Measurements from ENCODE around the gene POLR2A. TPM values are rescaled to one million over a fixed set of nuclear protein-coding genes. Genes with fewer than 3 reads are reported as not detected.

POLR2A gene
- total RNA-seq, 4 donors from 2014 or later = 41.0 to 55.3 (median 47.3) TPM

- H3K9me3 ChIP-seq = no peaks in the 10 kb centered on the region
- TF ChIP-seq POLR2AphosphoS5 (IDR thresholded peaks at IDR 0.05) (no peak), POLR2A (IDR thresholded peaks at IDR 0.05) (no peak), EP300 (IDR thresholded peaks at IDR 0.05) (no peak), CTCF (IDR thresholded peaks at IDR 0.05) (no peak)
- no peak overlapping the region for H3K4me3 ChIP-seq
- peaks cover 0 to 72% of the 10 kb centered on the region in 2 donors for H3K36me3 ChIP-seq
- WGBS, 2 donors (ENCODE audit: low coverage in 1 of 2) = 60 to 79% methylated on average over 1 to 2 of the region's 14 CpGs
- H3K4me1 ChIP-seq = peaks cover 0 to 21% (median 0%) of the 10 kb centered on the region in 3 donors
- no peak for ATAC-seq
- no peak overlapping the region for H3K27ac ChIP-seq
- no peaks in the 10 kb centered on the region for H3K27me3 ChIP-seq
These were observed 13.5 kb downstream of the POLR2A start for GRCh38 chr17:7497636-7498035.

DNA sequence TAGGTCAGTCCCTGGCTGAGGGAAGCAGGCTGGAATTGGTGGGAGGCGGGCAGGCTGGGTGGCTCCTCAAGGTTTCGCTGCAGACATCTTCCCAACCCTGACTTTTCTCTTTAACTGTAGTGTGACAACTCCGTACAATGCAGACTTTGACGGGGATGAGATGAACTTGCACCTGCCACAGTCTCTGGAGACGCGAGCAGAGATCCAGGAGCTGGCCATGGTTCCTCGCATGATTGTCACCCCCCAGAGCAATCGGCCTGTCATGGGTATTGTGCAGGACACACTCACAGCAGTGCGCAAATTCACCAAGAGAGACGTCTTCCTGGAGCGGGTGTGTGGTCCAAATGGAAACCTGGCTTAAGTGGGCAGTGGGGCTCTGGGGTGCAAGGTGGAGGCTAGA is 15.0 kb downstream of the POLR2A start:
- H3K4me3 ChIP-seq = no peak overlapping the region
- H3K36me3 ChIP-seq = peaks cover 0 to 87% of the 10 kb centered on the region in 2 donors
- no peak overlapping the region for H3K27ac ChIP-seq
- ATAC-seq = no peak
- TF ChIP-seq POLR2A (IDR thresholded peaks at IDR 0.05) (no peak), POLR2AphosphoS5 (IDR thresholded peaks at IDR 0.05) (no peak), CTCF (IDR thresholded peaks at IDR 0.05) (no peak), EP300 (IDR thresholded peaks at IDR 0.05) (no peak)
- H3K4me1 ChIP-seq = peaks cover 0 to 11% (median 0%) of the 10 kb centered on the region in 3 donors
- no peaks in the 10 kb centered on the region for H3K27me3 ChIP-seq
- H3K9me3 ChIP-seq = no peaks in the 10 kb centered on the region
- WGBS, 2 donors (ENCODE audit: low coverage in 1 of 2) = 61 to 100% methylated on average over 3 to 5 of the region's 11 CpGs

GRCh38 chr17:7501729-7502128 is 17.6 kb downstream of the POLR2A start:
- 78 to 79% methylated on average over 4 to 8 of the region's 14 CpGs for whole genome bisulfite sequencing, 2 donors (ENCODE audit: low coverage in 1 of 2)
- H3K4me1 ChIP-seq = no peaks in the 10 kb centered on the region
- ATAC-seq = no peak
- no peak overlapping the region for H3K4me3 ChIP-seq
- TF ChIP-seq POLR2AphosphoS5 (IDR thresholded peaks at IDR 0.05) = no peak
- no peak for TF ChIP-seq CTCF (IDR thresholded peaks at IDR 0.05)
- TF ChIP-seq EP300 (IDR thresholded peaks at IDR 0.05) = no peak
- no peak for TF ChIP-seq POLR2A (IDR thresholded peaks at IDR 0.05)
- H3K36me3 ChIP-seq = peaks cover 0 to 100% of the 10 kb centered on the region in 2 donors
- no peaks in the 10 kb centered on the region for H3K27me3 ChIP-seq
- H3K9me3 ChIP-seq = no peaks in the 10 kb centered on the region
- H3K27ac ChIP-seq = no peak overlapping the region

GRCh38 chr17:7502171-7502847 is 18.1 kb downstream of the POLR2A start:
- H3K27ac ChIP-seq = no peak overlapping the region
- peaks cover 0 to 100% of the 10 kb centered on the region in 2 donors for H3K36me3 ChIP-seq
- WGBS, 2 donors (ENCODE audit: low coverage in 1 of 2) = 73 to 100% methylated on average over 3 of the region's 20 CpGs
- H3K4me1 ChIP-seq = no peaks in the 10 kb centered on the region
- no peak for ATAC-seq
- no peak for TF ChIP-seq CTCF (IDR thresholded peaks at IDR 0.05)
- TF ChIP-seq POLR2AphosphoS5 (IDR thresholded peaks at IDR 0.05) = no peak
- no peak for TF ChIP-seq POLR2A (IDR thresholded peaks at IDR 0.05)
- no peak for TF ChIP-seq EP300 (IDR thresholded peaks at IDR 0.05)
- H3K27me3 ChIP-seq = no peaks in the 10 kb centered on the region
- no peaks in the 10 kb centered on the region for H3K9me3 ChIP-seq
- no peak overlapping the region for H3K4me3 ChIP-seq

DNA sequence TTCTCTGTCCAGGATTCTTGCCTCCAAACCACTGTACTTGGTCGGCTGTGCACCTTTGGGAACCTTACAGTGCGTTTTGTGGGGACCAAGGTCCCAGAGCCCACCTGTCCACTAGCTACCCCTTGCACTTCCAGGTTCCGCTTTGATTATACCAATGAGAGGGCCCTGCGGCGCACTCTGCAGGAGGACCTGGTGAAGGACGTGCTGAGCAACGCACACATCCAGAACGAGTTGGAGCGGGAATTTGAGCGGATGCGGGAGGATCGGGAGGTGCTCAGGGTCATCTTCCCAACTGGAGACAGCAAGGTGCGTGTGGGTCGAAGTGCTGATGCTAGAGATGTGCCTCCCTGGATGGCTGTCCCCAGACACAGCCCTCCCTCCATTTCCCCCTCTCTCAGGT is 18.8 kb downstream of the POLR2A start:
- H3K27ac ChIP-seq = no peak overlapping the region
- H3K4me3 ChIP-seq = no peak overlapping the region
- TF ChIP-seq CTCF (IDR thresholded peaks at IDR 0.05) (peak in 1 of 4 experiments; percentile 21), POLR2A (IDR thresholded peaks at IDR 0.05) (no peak), POLR2AphosphoS5 (IDR thresholded peaks at IDR 0.05) (no peak)
- no peaks in the 10 kb centered on the region for H3K9me3 ChIP-seq
- H3K4me1 ChIP-seq = no peaks in the 10 kb centered on the region
- no peak for ATAC-seq
- no peaks in the 10 kb centered on the region for H3K27me3 ChIP-seq
- WGBS, 2 donors (ENCODE audit: low coverage in 1 of 2) = 89 to 100% methylated on average over 1 to 7 of the region's 14 CpGs
- peaks cover 0 to 100% of the 10 kb centered on the region in 2 donors for H3K36me3 ChIP-seq

Measured in gastroesophageal sphincter (tissue), 4 donors.